ENCODE measurements around the gene ZSCAN31. TPM values are rescaled to one million over a fixed set of nuclear protein-coding genes. Genes with fewer than 3 reads are reported as not detected.

Gene ZSCAN31
- total and polyA plus RNA-seq, 9 of the 15 experiments (the other 6 are each of a cell fraction or from before 2014, with no cell fraction given), result 3.9 to 12.1 (median 7.0) TPM

- Histone ChIP-seq H3K4me3 (no peak overlapping the region), H4K20me1 (replicated peaks; ENCODE audit: control insufficient read depth, insufficient read depth, low read length) (no peaks in the 10 kb centered on the region), H3K9ac (ENCODE audit: insufficient read depth in 1 of 2, low read depth in 2 of 2, low read length in 2 of 2) (no peak overlapping the region), H3K9me1 (ENCODE audit: control insufficient read depth, insufficient read depth, low read length) (no peaks in the 10 kb centered on the region), H3K27me3 (ENCODE audit: control insufficient read depth in 2 of 2, insufficient read depth in 2 of 2, low read length in 2 of 2) (no peaks in the 10 kb centered on the region), H3K9me3 (replicated peaks; ENCODE audit: control insufficient read depth, insufficient read depth, low read depth, low read length) (no peaks in the 10 kb centered on the region; the same call in 1 of the 2 replicates), H3K4me1 (replicated peaks in 1 of 2; ENCODE audit: control insufficient read depth in 2 of 2, insufficient read depth in 2 of 2, low read length in 2 of 2) (peaks cover 0 to 13% of the 10 kb centered on the region in 2 experiments; a peak in 3 of 5 replicates), H3K36me3 (ENCODE audit: control insufficient read depth, insufficient read depth, low read length) (peaks cover 15% of the 10 kb centered on the region; the same call in 1 of the 3 replicates), H3K79me2 (ENCODE audit: control insufficient read depth, insufficient read depth, low read length) (no peaks in the 10 kb centered on the region), H2AFZ (ENCODE audit: low read depth, low read length) (no peak overlapping the region), H3K27ac (ENCODE audit: extremely low read depth, low read depth, low read length) (no peak overlapping the region), H3K4me2 (ENCODE audit: insufficient read depth, low read length) (no peak overlapping the region)
- ChIA-PET POLR2A (interaction anchor here (0.6 kb wide), 1 partner anchor 41 kb away, joined by 3 read pairs; no protein-coding TSS in a partner anchor), CTCF (ENCODE audit: low intra/inter-chr PET ratio) (no interaction called here)
- FAIRE-seq (no peak), DNase-seq (ENCODE audit: extremely low read depth in 1 of 4, low spot score in 3 of 4) (no peak), ATAC-seq (no peak)
- in situ Hi-C loops (cut with MboI) (no loop called here), intact Hi-C loops (cut with micrococcal nuclease) (no loop called here)
- WGBS (ENCODE audit: insufficient coverage, low coverage, missing lambda C conversion rate), result 72% methylated on average over 7 of the region's 7 CpGs
- TF ChIP-seq BCLAF1 (IDR thresholded peaks at IDR 0.05; ENCODE audit: borderline replicate concordance in 1 of 2, control insufficient read depth in 1 of 2, low read depth in 2 of 2, low read length in 1 of 2) (no peak), SMARCE1 (IDR thresholded peaks at IDR 0.05) (no peak), NR4A1 (CRISPR knock-in tag; IDR thresholded peaks at IDR 0.05) (no peak), NR4A1 (tag; IDR thresholded peaks at IDR 0.05) (no peak), CHD2 (IDR thresholded peaks at IDR 0.05; ENCODE audit: low read depth, low read length) (no peak), ARID3B (CRISPR knock-in tag; IDR thresholded peaks at IDR 0.05; ENCODE audit: borderline replicate concordance) (no peak), PHB (CRISPR knock-in tag; IDR thresholded peaks at IDR 0.05) (no peak), SFPQ (IDR thresholded peaks at IDR 0.05; ENCODE audit: low read depth, low read length) (no peak), HNRNPUL1 (IDR thresholded peaks at IDR 0.05; ENCODE audit: low read length) (no peak), ASH1L (IDR thresholded peaks at IDR 0.05; ENCODE audit: borderline replicate concordance, low read depth, partially characterized antibody) (no peak), ZSCAN32 (CRISPR knock-in tag; IDR thresholded peaks at IDR 0.05) (no peak), ZNF347 (CRISPR knock-in tag; IDR thresholded peaks at IDR 0.05; ENCODE audit: low read depth) (no peak)
- no TSS peak for BruUV-seq (replicated peaks)
These were observed 39.4 kb downstream of the ZSCAN31 start for GRCh38 chr6:28296520-28297060.

All from K562 (cell line).